ENCODE results near the gene CDKAL1.
A peak's percentile ranks its signal among the peaks of the same experiment; 100 is the strongest.
"Not testable (repeated sequence)": the region's sequence is repeated elsewhere in the genome, so short reads cannot be mapped to it uniquely, and the experiment has no call there.

The CDKAL1 gene

DNA sequence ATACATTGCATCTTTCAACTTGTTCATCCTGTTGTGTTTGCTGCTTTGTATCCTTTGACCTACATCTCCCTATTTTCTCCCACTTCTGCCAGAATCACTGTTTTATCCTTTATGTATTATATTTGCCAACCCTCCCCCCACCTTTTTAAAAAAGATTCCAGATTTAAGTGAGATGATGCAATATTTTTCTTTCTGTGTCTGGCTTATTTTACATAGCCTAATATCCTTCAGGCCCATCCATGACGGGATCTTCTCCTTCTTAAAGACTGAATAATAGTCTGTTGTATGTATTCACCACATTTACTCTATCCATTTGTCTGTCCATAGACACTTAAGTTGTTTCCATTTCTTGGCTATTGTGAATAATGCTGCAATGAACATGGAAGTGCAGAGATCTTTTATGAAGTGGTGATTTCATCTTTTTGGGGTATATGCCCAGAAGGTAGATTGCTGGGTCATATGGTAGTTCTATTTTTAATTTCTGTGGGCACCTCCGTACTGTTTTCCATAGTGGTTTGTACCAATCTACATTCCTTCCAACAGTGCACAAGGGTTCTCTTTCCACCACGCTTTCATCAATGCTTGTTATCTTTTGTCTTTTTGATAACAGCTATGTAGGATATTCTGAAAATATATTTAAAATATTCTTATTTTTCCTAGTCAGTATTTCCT, 181.0 kb downstream of the CDKAL1 start:
- DNase-seq: no peak

DNA sequence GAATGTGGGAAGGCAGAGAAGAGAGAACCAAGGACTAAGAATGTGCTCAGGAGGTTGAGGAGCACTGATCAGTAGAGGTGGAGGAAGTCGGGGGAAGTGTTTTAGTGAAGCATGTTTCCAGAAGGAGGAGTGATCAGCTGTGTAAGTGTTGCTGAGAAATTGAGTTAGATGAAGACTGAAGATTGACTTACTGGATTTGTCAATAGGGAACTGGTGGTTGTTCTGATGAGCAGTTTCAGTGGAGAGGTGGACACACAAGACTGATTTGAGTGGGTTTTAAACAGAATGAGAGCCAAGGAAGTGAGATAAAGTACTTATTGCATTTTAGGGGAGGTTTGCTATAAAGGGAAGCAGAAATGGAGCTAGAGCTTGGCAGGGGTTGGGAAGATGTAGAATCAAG, 182.6 kb downstream of the CDKAL1 start:
- DNase-seq: no peak

DNA sequence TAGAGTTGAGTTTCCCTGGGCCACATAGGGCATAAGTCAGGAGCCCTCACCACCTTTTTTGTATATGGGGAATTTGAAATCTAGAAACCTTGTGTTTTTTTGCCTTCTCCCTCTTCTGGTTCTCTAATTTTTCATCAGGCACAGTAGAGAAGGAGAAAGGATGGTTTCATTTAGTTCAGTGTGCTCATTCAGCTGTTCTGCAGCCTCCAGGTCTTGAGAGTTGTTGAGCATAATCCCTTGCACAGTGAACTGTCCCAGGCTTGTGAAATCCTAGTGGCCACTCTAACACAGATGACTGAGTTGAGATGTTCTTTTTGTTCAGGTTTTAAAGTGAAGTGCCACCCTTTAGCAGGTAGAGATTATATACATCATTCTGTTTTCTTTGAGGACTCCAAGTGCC, 183.5 kb downstream of the CDKAL1 start:
- no peak for DNase-seq

DNA sequence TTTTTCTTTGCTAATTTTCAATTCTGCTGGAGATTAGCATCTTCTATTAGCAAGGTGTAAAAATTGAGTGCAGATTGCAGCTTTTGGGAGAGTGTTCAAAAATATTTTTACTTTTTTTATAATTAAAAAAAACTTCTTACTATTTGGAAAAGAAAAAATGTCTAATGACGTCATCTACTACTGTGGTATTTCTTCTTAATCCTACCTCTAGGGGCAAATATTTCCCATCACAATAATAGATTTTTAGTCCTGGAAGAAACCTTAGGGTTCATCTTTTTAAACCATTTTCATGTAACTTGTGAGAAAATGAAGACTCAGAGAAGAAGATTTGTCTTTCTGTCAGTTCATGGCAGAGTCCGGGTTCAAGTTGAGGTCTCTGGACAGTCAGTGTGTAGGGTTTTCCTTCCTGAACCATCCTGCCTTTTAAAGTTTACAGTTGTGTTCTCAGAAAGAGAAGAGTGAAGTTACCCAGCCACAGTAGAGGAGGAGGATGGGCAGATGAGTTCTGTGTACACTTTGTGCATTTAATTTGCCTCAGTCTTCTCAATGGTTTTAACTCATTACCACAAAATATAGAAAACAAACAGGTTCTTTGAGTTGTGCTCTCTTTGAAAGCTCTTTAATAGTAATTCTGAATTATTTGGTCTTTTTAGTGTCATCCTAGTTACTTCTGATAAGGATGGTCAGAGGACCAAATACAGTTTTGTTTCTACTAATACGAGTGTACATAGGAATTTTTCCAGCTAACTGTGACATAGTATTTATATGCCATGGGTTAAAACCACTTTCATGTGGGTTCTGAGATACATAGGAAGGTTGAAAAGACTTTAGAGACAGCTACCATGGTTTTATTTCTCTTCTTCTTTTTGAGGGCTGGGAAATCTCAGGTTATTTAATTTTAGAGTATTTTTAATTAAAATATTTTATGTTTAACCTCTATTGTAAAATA, 184.7 kb downstream of the CDKAL1 start:
- DNase-seq: no peak

DNA sequence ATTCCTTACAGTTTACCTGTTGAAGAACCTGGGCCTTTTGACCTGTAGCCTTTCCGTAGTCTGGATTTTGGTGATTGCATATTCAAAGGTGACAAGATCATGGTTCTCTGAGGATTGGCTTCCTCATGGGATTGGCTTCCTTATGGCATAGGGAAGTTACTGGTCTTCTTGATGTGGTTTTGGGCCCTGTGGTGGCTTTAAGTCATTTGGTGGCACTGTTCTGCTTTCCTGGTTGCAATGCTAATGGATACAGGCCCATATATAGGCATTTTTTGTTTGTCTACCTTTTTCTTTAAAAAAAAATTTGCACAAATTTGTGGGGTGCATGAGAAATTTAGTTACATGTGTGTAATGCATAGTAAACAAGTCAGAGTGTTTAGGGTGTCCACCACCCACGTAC, 185.7 kb downstream of the CDKAL1 start:
- no peak for DNase-seq

DNA sequence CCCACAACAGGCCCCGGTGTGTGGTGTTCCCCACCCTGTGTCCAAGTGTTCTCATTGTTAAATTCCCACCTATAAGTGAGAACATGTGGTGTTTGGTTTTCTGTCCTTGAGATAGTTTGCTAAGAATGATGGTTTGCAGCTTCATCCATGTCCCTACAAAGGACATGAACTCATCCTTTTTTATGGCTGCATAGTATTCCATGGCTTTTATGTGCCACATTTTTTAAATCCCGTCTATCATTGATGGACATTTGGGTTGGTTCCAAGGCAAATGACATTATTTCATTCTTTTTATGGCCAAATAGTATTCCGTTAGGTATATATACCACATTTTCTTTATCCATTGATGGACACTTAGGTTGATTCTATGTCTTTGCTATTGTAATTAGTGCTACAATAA, 186.9 kb downstream of the CDKAL1 start:
- not testable (repeated sequence) for DNase-seq

DNA sequence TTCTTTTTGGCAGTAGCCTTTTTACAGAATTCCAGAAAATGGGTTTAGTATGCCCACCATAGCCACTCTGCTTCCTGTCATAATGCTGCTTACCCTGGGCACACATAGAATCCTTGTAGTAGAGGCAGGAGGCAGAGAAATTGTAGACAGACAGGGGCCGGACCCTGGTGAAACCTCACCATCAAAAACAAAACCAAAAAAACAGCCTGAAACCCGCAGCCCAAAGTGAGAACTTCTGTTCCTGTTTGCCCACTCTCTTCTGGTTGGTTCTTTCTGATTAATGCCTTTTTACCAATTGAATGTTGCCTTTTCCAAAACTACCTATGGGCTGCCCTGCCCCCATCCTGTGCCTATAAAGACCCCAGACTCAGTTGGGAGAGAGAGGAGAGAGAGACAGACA, 188.2 kb downstream of the CDKAL1 start:
- DNase-seq: no peak

DNA sequence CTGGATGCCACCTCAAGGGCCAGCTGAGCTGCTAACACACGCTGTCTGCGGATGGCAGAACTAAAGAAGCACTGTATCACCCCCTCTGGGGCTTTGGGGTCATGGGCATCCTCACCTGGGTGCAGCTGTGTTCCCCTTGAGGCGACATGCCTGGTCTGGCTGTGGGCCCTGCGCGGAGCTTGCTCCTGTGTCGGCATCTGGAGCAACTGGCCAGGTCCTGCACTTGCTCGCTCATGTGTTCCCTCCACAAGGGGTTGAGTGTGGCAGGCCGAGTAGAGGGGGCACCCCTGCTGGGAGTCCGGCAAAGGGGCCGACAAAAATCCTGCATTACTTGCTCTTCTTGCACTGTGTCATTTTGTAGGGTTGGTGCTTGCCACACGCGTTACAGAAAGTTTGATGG, 189.0 kb downstream of the CDKAL1 start:
- DNase-seq: no peak

DNA sequence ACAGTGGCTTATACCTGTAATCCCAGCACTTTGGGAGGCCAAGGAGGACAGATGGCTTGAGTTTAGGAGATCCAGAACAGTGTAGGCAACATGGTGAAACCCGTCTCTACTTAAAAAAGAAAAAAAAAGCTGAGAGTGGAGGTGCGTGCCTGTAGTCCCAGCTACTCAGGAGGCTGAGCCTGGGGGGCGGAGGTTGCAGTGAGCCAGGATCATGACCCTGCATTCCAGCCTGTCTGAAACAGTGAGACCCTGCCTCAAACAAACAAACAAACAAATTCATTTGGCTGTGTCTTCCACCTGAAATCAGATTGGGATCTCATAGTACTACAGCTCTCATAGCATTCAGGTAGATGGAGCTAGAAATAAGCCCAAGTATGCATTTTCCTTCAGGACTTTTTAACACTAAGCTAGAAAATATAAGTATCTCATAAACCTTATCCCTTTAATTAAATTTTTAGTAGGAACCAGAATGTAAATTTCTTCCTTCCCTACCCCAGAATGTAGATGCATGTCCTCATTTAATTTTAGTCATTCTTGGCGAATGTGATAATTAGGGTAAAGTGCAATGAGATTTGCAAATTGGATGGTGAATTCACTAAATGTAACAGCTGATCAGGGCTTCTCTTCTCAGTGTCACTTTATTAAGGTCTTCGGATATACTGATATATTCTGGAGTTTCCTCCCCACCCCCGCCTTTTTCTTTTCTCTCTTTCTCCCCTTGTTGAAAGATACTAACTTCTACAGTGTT, 190.4 kb downstream of the CDKAL1 start:
- no peak for DNase-seq

DNA sequence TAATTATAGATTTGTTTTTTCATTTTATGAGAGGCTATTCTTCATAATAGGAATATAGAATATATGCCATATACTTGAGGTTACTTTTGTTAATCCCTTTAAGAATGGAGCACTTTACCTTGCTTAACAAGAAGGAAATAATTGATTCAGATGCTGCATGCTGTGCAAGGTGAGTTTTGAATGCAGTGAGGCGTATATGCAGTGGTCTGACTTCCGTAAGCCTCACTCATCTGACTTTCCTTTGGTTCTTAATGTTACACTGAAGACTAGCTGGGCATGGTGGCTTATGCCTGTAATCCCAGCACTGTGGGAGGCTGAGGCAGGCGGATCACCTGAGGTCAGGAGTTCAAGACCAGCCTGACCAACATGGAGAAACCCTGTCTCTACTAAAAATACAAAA, 191.0 kb downstream of the CDKAL1 start:
- not testable (repeated sequence) for DNase-seq

DNA sequence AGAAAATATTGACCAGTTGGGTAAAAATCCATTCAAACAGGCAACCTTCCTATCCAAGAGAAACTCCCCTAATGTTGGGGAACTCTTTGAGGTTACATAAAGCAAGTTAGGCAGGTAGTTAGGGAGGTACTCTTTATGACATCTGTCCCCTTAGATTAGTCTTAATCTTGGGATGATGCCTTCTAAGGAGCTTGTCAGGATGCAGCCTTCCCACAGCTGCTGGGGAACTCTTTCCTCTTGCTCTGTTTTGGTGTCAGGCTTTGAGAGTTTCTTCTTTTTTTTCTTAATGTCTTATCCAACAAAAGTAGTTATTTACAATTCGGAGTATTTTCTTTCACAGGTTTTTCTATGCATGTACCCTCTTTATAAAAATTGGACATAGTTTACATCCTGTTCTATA, 194.8 kb downstream of the CDKAL1 start:
- no peak for DNase-seq

DNA sequence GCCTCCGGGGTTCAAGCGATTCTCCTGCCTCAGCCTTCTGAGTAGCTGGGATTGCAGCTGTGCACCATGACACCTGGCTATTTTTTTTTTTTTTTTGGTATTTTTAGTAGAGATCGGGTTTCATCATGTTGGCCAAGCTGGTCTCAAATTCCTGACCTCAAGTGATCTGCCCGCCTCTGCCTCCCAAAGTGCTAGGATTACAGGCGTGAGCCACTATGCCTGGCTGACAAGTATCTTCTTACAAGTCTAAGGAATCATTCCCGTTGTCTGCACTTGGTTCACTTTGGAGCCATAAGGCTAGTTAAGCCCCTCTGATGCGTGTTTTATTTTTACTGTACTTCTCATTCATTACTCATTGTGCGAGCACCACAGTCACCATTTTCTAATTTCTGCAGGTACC, 198.1 kb downstream of the CDKAL1 start:
- not testable (repeated sequence) for DNase-seq

DNA sequence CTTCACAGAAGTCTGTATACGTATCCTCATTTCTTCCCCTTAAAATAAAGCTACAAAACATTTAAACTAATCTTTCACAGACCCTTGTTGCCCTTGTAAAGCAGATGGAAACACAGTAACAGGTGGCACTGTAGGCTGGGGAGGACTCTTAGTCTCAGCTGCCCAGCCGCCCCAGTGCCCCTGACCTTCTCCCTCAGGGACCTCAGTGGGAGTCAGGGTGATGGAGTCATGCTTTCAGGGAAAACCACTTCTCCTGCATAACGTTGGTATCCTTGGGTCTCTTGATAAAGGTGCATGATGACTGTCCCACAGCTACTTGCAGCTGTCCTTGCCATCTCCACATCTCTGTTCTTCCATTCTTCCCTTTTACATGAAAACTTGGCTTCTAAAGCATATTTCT, 198.6 kb downstream of the CDKAL1 start:
- no peak for DNase-seq

DNA sequence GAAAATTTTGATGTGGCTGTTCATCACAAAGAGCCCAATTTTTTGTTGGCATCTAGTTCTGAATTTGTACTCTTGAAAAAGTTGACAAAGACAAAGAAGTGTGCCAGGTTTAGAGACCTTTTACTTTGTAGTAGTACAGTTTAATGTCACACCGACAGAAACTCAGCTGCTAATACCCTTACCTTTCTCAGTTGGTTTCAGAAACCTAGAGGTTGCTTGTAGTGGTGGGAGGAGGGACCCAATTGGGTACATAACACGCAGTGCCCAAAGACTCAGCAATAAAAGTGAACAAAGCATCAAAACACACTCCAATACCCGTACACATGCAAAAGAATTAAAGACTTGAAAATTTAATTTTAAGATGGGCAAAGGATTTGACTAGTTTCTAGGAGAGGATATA, 203.7 kb downstream of the CDKAL1 start:
- DNase-seq: no peak

DNA sequence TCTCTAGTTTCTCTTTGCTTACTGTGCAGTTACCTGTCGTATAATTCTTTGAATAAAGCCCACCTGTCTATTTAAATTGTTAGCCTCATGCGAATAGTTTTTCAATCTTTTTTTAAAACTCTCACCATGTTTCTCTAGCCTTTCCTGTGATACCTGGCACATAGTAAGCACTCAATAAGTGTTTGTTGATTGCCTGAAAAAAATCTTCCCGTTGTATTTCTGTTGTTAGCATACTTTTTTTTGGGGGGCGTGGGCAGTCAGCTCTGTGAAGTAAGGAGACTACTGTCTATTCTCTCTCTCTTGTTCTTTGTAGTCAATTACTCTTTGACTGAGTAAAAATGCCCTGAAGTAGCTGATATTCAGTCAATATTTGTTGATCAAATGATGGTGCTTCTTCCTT, 205.8 kb downstream of the CDKAL1 start:
- no peak for DNase-seq

DNA sequence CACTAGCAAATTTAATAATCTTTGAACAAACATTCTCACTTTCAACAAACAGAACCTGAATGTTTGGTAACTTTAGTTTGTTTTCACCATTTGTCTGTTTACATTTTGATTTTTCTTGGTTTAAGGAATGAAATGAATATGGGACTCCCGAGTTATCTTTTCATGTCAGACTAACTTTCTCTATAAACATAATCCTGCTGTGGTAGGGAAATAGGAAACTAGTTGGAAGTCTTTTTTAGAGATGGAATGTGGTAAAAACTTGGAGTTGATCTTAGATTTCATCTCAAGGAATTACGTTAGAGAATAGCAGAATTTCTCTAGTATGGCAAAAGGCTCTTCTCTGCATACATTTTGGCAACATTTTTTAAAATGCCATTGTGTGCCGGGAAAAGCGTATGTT, 206.5 kb downstream of the CDKAL1 start:
- DNase-seq: no peak

DNA sequence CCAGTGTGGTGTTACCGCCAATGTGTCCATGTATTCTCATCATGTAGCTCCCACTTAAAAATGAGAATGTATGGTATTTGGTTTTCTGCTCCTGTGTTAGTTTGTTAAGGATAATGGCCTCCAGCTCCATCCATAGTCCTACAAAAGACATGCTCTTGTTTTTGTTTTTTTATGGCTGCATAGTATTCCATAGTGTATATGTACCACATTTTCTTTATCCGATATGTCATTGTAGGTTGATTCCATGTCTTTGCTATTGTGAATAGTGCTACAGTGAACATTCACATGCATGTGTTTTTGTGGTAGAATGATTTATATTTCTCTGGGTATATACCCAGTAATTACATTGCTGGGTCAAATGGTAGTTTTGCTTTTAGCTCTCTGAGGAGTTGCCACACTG, 207.2 kb downstream of the CDKAL1 start:
- no peak for DNase-seq

DNA sequence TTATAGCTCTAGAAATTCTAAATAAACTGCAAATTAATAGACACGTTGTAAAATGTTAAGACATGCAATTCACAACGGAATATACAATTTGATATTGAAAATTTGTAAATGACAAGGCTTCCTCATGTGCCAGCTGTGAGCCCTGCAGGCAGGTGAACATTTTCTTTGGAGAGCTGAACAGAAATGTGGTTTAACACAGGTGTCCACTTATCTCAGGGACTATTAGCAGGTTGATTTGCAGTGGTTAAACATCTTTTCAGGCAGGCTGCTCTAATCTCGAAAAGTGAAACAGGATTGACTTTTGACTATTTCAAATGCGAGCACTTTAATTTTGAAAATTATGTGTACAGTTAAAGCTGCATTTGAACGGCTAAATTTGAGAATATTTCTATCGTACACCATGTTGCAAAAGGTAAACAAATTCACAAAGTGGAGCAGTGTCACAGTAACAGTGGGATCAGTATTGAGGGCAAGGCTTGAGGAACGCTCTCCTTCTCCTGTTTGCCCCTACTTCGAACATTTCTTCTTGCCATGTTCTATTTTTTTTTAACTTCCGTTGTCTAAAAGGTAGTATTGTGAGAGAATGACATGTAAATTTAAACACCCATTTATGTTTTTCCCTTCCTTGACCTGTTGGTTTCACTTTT, 210.8 kb downstream of the CDKAL1 start:
- peak; percentile 68 for DNase-seq

DNA sequence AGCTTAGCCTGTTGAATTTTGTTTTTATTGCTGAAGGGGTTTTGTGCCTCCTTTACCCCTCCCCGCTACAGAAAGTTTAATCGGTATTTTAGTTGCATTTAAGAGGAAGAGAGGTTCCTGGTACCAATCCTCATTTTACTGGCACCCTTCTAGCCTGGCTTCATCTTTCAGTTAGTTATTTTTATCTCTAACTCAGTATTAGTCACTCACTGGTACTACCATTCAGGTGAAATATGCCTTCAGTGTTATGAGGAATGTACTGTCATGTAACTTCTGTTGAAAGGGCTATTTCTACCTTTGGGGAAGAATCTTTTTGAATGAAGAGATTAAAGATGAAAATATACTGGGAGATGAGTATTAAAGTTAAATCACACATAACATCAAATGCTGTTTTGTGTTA, 211.8 kb downstream of the CDKAL1 start:
- DNase-seq: no peak

DNA sequence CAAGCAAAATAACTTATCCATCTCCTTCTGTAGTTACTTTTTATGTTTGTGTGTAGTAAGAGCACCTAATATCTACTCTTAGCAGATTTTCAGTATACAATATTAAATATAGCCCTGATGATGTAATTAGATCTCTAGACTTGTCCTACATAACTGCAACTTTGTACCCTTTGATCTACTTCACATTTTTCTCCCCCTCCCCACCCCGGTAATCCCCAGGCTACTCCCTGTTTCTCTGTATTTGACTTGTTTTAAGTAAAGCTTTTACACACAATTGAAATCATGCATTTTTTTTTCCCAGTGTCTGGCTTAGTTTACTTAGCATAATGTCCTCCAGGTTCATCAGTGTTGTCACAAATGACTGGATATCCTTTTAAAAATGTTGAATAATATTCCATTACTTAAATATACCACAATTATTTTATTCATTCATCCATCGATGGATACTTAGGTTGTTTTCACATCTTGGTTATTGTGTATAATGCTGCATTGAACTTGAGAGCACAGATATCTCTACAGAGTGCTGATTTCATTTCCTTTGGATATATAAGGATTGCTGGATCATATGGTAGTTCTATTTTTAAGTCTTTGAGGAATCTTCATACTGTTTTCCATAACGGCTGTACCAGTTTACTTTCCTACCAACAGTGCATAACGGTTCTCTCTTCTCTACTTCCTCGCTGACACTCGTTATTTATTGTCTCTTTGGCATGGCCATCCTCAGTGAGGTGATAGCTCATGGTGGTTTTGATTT, 212.7 kb downstream of the CDKAL1 start:
- no peak for DNase-seq

DNA sequence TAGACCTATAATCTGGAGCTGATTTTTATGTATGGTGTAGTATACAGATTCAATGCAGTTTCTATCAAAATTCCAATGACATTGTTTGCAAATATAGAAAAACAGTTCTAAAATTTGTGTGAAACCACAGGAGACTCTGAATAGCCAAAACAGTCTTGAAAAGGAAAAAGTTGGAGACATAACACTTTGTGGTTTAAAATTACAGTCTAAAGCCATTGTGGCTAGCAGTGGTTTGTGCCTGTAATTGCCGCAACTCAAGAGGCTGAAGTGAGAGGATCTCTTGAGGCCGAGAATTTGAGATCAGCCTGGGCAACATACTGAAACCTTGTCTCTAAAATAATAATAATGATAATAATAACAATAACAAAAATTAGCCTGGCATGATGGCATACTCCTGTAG, 213.7 kb downstream of the CDKAL1 start:
- no peak for DNase-seq

DNA sequence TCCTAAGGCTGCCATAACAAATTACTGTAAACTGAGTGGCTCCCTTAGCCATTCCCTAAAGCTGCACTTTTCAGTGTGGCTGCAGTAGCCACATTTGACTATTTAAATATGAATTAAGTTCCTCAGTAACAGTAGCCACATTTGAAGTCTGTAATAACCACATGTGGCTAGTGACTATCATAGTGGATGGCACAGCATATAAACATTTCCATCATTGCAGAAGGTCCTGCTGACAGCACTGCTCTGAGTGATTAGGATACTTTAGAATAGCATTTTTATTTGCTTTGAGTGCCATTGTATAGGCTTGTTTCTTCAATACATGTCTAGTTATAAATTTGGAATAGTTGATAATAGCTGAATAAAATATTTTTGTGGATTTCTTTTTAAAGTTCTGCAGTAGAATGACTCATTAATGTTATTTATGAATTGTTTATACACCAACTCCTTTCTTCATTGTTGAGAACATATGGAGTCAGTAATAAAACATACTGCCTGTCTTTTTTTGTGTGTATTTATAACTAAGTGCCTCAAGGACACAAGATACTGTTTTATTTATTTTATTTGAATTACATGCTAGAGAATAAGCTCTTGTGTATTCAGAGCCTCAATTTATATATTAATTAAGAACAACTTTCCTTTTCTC, 217.2 kb downstream of the CDKAL1 start:
- no peak for DNase-seq

Data from NCI-H1417 treated with DMSO at 0.1 percent for 48 hours (cell line).